GM12865 (cell line): ENCODE measurements around the gene RIPOR3.
"Not testable (repeated sequence)": the region's sequence is repeated elsewhere in the genome, so short reads cannot be mapped to it uniquely, and the experiment has no call there.

Source experiments
- DNase-seq: peaks from one replicate; pipeline ENCODE4 v3.0.0; 2010; ENCODE audit warnings: low read depth
- H3K4me3 ChIP-seq: 2 replicates; pipeline ENCODE4 v1.5.1; 2011; ENCODE audit warnings: mild to moderate bottlenecking, low read depth, low read length, control low read depth
- CTCF ChIP-seq: IDR thresholded peaks from 2 replicates; pipeline ENCODE4 v1.5.1; 2011; ENCODE audit warnings: low read length, control low read depth, low read depth, inconsistent platforms; ENCODE audit not compliant: insufficient read depth; ENCODE audit errors: missing control alignments

The RIPOR3 gene

GRCh38 chr20:50648651-50649050 is 42.7 kb downstream of the RIPOR3 start:
- no peak for TF ChIP-seq CTCF
- no peak overlapping the region for H3K4me3 ChIP-seq
- DNase-seq: no peak

- peak; percentile 22 for TF ChIP-seq CTCF
- H3K4me3 ChIP-seq: no peak overlapping the region
- DNase-seq: no peak
Measured at GRCh38 chr20:50646483-50646996, 44.8 kb downstream of the RIPOR3 start.

- TF ChIP-seq CTCF: no peak
- no peak for DNase-seq
- no peak overlapping the region for H3K4me3 ChIP-seq
Measured at GRCh38 chr20:50645253-50646068, 45.9 kb downstream of the RIPOR3 start.

GRCh38 chr20:50642288-50642803 is 49.0 kb downstream of the RIPOR3 start:
- TF ChIP-seq CTCF: no peak
- no peak overlapping the region for H3K4me3 ChIP-seq
- no peak for DNase-seq

- H3K4me3 ChIP-seq, DNase-seq: not testable (repeated sequence)
Measured at GRCh38 chr20:50641625-50642287, 49.6 kb downstream of the RIPOR3 start.

- not testable (repeated sequence) for DNase-seq, H3K4me3 ChIP-seq
Measured at GRCh38 chr20:50639971-50640711, 51.2 kb downstream of the RIPOR3 start.

- not testable (repeated sequence) for DNase-seq
Measured at GRCh38 chr20:50638015-50638847, 53.1 kb downstream of the RIPOR3 start.

More at GRCh38 chr20:50638015-50638847, 53.1 kb downstream of the RIPOR3 start:
- not testable (repeated sequence) for H3K4me3 ChIP-seq
